HUES6 (cell line): ENCODE measurements around the gene TNKS1BP1.

Experiments
- H3K27ac ChIP-seq: 2 replicates; pipeline ENCODE4 v1.7.0; 2013; ENCODE audit warnings: low read depth, mild to moderate bottlenecking, low read length, inconsistent platforms
- H3K27me3 ChIP-seq: 2 replicates; pipeline ENCODE4 v1.6.1; 2013; ENCODE audit warnings: low read length; ENCODE audit not compliant: control insufficient read depth, insufficient read depth
- H3K36me3 ChIP-seq: 2 replicates; pipeline ENCODE4 v1.6.1; 2013; ENCODE audit warnings: low read length; ENCODE audit not compliant: control insufficient read depth, insufficient read depth
- H3K4me1 ChIP-seq: 2 replicates; pipeline ENCODE4 v1.6.1; 2013; ENCODE audit warnings: low read length; ENCODE audit not compliant: control insufficient read depth, insufficient read depth
- H3K4me3 ChIP-seq: 2 replicates; pipeline ENCODE4 v1.5.1; 2013; ENCODE audit warnings: low read depth, low read length
- H3K9ac ChIP-seq: one replicate; pipeline ENCODE4 v1.6.1; 2013; ENCODE audit warnings: mild to moderate bottlenecking, low read length
- H3K9me3 ChIP-seq: 2 replicates; pipeline ENCODE4 v1.6.1; 2013; ENCODE audit warnings: low read depth, low read length; ENCODE audit not compliant: control insufficient read depth, insufficient read depth

Gene TNKS1BP1

DNA sequence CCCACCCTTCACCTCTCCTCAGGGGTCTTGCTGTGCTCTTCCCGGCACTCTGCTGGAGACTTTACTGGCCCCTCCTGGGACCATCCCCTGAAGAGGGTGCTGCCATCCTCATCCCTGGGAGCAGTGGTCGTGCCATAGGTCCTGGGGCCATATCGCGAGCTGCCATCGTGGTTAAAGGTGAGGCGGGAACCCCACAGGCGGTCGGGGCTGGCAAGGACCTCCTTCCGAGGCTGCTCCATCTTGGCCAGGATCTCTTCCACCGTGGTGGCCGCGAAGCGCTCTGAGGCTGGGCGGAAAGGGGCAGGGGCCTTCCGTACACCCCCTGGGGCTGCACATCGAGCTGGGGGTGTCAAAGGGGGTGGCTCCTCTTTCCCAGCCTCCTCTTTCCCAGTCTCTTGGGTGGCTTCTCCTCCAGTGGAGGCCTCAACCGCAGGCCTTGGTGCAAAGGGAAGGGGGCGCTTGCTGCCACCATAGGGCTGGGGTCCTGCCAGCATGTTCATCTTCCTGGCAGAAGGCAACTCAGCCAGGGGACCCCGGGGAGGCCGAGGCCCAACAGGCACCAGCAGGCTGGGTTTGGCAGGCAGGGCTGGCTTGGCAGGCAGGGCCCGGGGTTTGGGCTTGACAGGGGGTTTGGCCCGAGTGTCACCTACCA, 4.6 kb downstream of the TNKS1BP1 start:
- Histone ChIP-seq H3K36me3 (peaks cover 60% of the 10 kb centered on the region), H3K9me3 (no peaks in the 10 kb centered on the region), H3K4me1 (peaks cover 45% of the 10 kb centered on the region), H3K9ac (no peak overlapping the region), H3K27ac (no peak overlapping the region), H3K4me3 (no peak overlapping the region), H3K27me3 (no peaks in the 10 kb centered on the region)

DNA sequence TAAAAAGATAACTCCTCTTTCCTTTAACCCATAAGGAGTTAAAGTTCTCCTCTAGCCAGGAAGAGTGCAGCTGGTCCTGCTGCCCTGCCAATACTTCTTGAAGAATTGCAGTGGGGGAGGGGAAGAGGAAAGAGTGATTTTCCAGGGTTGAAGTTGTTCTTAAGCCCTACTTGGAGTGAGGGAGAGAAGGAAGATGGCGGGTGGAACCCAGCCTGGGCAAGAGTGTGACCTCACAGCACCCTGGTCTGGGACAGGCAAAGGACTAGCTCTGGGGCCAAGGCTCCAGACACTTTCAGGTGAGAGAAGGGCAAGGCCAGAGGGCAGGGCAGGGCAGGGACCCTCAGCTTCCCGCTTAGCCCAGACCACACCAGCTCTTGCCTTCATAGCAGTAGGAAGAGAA, 6.6 kb downstream of the TNKS1BP1 start:
- Histone ChIP-seq H3K4me3 (no peak overlapping the region), H3K27ac (no peak overlapping the region), H3K4me1 (peaks cover 60% of the 10 kb centered on the region), H3K9me3 (no peaks in the 10 kb centered on the region), H3K36me3 (peaks cover 80% of the 10 kb centered on the region), H3K27me3 (no peaks in the 10 kb centered on the region), H3K9ac (no peak overlapping the region)

DNA sequence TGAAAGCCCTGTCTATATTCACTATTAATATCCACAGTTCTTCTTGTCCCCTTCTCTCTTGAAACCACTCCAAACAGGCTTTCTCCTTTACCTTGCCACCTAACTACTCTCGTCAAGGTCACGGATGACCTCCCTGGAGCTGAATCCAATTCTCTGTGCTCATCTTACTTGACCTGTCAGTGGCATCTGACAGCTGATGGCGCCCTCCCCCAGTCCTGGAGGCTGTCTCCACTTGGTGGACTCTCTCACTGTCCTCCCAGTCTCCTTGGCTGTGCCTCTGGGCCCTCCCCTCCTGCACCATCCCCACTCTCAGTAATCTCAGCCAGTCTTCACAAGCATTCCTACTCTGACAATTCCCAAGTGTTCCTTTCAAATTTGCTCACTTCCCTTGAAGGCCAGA, 8.7 kb downstream of the TNKS1BP1 start:
- peaks cover 87% of the 10 kb centered on the region for H3K36me3 ChIP-seq
- H3K27ac ChIP-seq, result no peak overlapping the region

GRCh38 chr11:57315491-57315890, 9.3 kb downstream of the TNKS1BP1 start:
- Histone ChIP-seq H3K4me1 (peaks cover 65% of the 10 kb centered on the region), H3K27ac (no peak overlapping the region), H3K4me3 (peak overlapping the region; percentile 14; the same call in 1 of the 2 replicates), H3K9me3 (no peaks in the 10 kb centered on the region), H3K9ac (no peak overlapping the region), H3K27me3 (no peaks in the 10 kb centered on the region), H3K36me3 (peaks cover 84% of the 10 kb centered on the region)

More for the DNA sequence above, 8.7 kb downstream of the TNKS1BP1 start:
- no peaks in the 10 kb centered on the region for H3K27me3 ChIP-seq
- H3K9me3 ChIP-seq, result no peaks in the 10 kb centered on the region
- H3K9ac ChIP-seq, result no peak overlapping the region
- H3K4me1 ChIP-seq, result peaks cover 60% of the 10 kb centered on the region
- H3K4me3 ChIP-seq, result no peak overlapping the region

DNA sequence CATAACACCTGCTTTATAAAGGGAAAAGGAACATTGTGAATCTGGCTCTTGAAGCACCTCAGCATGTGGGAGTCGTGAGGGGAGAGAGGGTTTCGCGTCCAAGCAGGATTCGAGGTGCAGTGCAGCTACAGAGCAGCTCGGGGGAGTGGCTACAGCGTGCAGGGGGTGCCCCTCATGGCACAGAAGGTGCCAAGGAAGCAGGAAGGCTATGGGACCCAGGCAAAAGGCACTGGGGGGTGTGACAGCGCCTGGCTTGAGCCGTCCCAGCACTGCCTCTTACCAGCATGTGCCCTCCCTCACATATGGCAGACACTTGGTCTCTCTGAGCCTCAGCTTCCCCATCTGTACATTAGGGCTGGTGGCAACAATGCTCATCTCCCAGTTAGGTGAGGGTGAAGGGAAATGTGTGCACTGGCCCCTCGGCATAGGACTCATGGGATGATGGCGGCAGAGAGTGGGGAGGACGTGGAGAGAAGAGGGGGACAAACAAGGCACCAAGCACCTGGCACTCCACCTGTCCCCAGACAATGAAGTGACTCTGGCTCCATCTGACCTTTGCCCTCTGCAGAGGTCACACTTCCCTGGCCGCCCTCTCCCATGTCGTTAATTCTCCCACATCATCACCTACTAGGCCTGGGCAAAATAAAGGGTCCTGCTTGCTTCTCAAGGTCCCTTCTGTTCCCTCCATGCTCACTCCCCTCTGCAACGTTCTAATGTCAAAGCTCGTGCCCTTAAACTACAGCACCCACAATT, 10.4 kb downstream of the TNKS1BP1 start:
- no peak overlapping the region for H3K4me3 ChIP-seq
- H3K4me1 ChIP-seq, result peaks cover 66% of the 10 kb centered on the region
- peaks cover 87% of the 10 kb centered on the region for H3K36me3 ChIP-seq
- no peak overlapping the region for H3K27ac ChIP-seq
- no peaks in the 10 kb centered on the region for H3K27me3 ChIP-seq
- no peaks in the 10 kb centered on the region for H3K9me3 ChIP-seq
- H3K9ac ChIP-seq, result no peak overlapping the region

GRCh38 chr11:57313788-57314135, 11.0 kb downstream of the TNKS1BP1 start:
- Histone ChIP-seq H3K9ac (no peak overlapping the region), H3K27me3 (no peaks in the 10 kb centered on the region), H3K27ac (no peak overlapping the region), H3K9me3 (no peaks in the 10 kb centered on the region), H3K4me3 (no peak overlapping the region), H3K36me3 (peaks cover 89% of the 10 kb centered on the region), H3K4me1 (peaks cover 66% of the 10 kb centered on the region)

- peaks cover 90% of the 10 kb centered on the region for H3K36me3 ChIP-seq
- no peaks in the 10 kb centered on the region for H3K9me3 ChIP-seq
- peaks cover 62% of the 10 kb centered on the region for H3K4me1 ChIP-seq
- H3K4me3 ChIP-seq, result no peak overlapping the region
- no peak overlapping the region for H3K27ac ChIP-seq
- H3K27me3 ChIP-seq, result no peaks in the 10 kb centered on the region
- no peak overlapping the region for H3K9ac ChIP-seq
These were observed 11.5 kb downstream of the TNKS1BP1 start for GRCh38 chr11:57313071-57313787.

DNA sequence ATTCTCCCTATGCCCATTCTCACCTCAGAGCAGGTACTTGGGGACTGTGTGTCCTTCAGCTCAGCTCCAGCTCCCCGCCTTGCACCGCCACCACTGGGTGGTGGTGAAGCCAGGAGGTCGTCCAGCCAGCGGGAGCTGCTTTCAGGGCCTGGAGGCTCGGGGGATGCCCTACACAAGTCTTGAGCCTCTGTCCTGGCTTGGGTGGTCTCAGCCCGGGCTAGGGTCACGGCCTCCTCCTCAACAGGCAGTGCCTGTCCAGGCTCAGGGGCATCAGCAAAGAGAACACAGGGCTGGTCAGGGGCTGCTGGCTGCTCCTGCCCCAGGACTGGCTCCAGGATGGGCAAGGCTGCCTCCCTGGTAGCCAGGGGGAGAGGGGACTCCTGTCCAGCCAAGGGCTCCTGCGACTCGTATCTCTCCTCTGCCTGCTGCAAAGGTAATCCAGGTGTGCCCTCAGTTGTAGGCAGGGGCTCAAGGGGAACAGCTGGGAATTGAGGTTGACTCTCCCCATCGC, 12.2 kb downstream of the TNKS1BP1 start:
- Histone ChIP-seq H3K27me3 (no peaks in the 10 kb centered on the region), H3K27ac (no peak overlapping the region), H3K9ac (no peak overlapping the region), H3K36me3 (peaks cover 90% of the 10 kb centered on the region), H3K4me1 (peaks cover 61% of the 10 kb centered on the region), H3K9me3 (no peaks in the 10 kb centered on the region), H3K4me3 (no peak overlapping the region)

- peak overlapping the region; percentile 53 for H3K4me3 ChIP-seq
- H3K27me3 ChIP-seq, result no peaks in the 10 kb centered on the region
- 0 out of 2 replicates have a peak overlapping the region, but pooled peaks have one; percentile 43 for H3K27ac ChIP-seq
- peak overlapping the region; percentile 64 for H3K9ac ChIP-seq
- peaks cover 85% of the 10 kb centered on the region for H3K36me3 ChIP-seq
- no peaks in the 10 kb centered on the region for H3K9me3 ChIP-seq
- H3K4me1 ChIP-seq, result peaks cover 62% of the 10 kb centered on the region
These were observed 13.4 kb downstream of the TNKS1BP1 start for GRCh38 chr11:57311109-57311936.

- H3K9ac ChIP-seq, result peak overlapping the region; percentile 64
- H3K36me3 ChIP-seq, result peaks cover 79% of the 10 kb centered on the region
- H3K27me3 ChIP-seq, result no peaks in the 10 kb centered on the region
- H3K9me3 ChIP-seq, result no peaks in the 10 kb centered on the region
- 0 out of 2 replicates have a peak overlapping the region, but pooled peaks have one; percentile 43 for H3K27ac ChIP-seq
- H3K4me1 ChIP-seq, result peaks cover 55% of the 10 kb centered on the region
- H3K4me3 ChIP-seq, result peak overlapping the region; percentile 53
These were observed 14.1 kb downstream of the TNKS1BP1 start for GRCh38 chr11:57310630-57311086.
